GM10266 (cell line): ENCODE data around the gene SCN1A.

ENCODE experiments used
- DNase-seq: peaks from one replicate; pipeline ENCODE4 v3.0.0; 2012; ENCODE audit errors: extremely low spot score
- CTCF ChIP-seq: IDR thresholded peaks from 2 replicates; pipeline ENCODE4 v1.5.1; 2012; ENCODE audit warnings: mild to moderate bottlenecking, low read depth; ENCODE audit not compliant: control insufficient read depth, insufficient read depth; ENCODE audit errors: missing control alignments

Gene SCN1A

DNA sequence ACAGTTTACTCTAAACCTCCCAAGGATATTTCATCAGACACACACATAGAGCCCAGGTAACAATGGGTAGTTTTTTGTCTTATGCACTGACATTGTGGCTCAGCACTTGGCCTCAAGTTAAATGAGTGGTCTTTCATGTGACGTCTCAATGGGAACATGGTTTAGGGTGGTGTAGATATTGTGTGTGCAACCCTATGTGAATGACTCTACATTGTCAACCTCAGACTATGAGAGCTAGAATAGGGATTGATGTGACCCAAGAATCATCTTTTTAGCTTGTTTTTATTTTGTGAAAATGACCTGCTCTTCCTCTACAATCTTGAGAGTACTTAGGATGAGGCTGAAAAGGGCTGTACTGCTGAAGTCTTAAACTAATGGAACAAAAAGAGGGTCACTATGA, 86.2 kb downstream of the SCN1A start:
- TF ChIP-seq CTCF: no peak
- DNase-seq: no peak

GRCh38 chr2:166032361-166032760, 95.5 kb downstream of the SCN1A start:
- no peak for DNase-seq
- no peak for TF ChIP-seq CTCF

DNA sequence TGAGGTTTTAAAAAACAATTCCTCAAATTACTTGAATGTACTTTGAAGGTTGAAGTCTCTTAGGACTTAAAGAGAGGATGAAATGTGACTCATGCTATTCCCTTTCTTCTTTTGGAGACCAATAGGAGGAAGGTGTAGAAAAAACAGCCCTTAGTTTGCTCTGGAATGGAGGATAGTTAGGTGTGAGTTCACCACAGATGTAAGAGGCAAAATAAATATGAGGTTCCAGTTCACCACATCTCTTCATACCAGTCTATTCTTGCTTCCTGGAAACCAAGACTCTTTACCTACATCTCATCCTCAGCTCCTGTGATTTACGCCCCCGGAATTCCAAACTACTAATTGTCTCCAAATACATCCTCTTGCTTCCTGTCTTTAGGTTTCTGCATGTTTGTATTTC, 96.8 kb downstream of the SCN1A start:
- DNase-seq: no peak
- no peak for TF ChIP-seq CTCF

GRCh38 chr2:166025313-166025712, 102.5 kb downstream of the SCN1A start:
- DNase-seq: no peak
- no peak for TF ChIP-seq CTCF

- no peak for DNase-seq
- TF ChIP-seq CTCF: no peak
Observed at GRCh38 chr2:166017208-166017607, 110.6 kb downstream of the SCN1A start.

- DNase-seq: no peak
Observed at GRCh38 chr2:166013878-166014277, 113.9 kb downstream of the SCN1A start.

DNA sequence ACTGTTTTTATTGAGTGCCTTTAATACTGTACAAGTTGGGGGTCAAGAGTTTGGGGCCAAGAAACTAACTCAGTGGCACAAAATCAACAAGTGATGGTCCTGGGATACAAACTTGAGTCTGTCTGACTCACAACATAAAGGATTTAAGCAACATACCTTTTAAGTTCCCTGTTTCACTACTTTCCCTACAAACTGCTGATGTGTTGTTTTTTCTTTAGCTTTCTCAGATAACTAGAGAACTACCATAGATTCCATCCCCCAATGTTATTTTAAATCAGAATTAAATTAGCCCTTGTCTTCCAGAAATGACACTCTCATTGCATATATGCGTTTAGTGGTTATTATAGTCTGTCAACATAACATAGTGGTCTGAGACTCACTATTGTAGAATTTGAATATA, 116.2 kb downstream of the SCN1A start:
- TF ChIP-seq CTCF: no peak
- no peak for DNase-seq

More at GRCh38 chr2:166013878-166014277, 113.9 kb downstream of the SCN1A start:
- TF ChIP-seq CTCF: no peak

GRCh38 chr2:166000401-166000800, 127.4 kb downstream of the SCN1A start:
- DNase-seq: no peak
- no peak for TF ChIP-seq CTCF
